Activated CD4-positive, alpha-beta T cell treated with anti-CD3 and anti-CD28 coated beads, Interleukin-2, amount 10 ng/mL, durations not matched to agents 7 days and 5 days (primary cell): ENCODE measurements around the gene ASXL2. TPM values are rescaled to one million over a fixed set of nuclear protein-coding genes. Genes with fewer than 3 reads are reported as not detected.
"Not testable (repeated sequence)": the region's sequence is repeated elsewhere in the genome, so short reads cannot be mapped to it uniquely, and the experiment has no call there.

ENCODE experiments used
- CTCF ChIA-PET: fragments of 350-600 bp; sonication (Branson Sonifier 250); formaldehyde crosslinking; loops from one replicate; lab custom pipeline; 2021; ENCODE audit warnings: antibody characterized with exemption; lab: Charles Lee
- POLR2A ChIA-PET: fragments of 350-600 bp; sonication (Branson Sonifier 250); formaldehyde crosslinking; loops from one replicate; lab custom pipeline; 2021; ENCODE audit warnings: antibody characterized with exemption; lab: Charles Lee
- DNase-seq: peaks from one replicate; pipeline ENCODE4 v3.0.0-alpha.2; 2020
- H3K27ac Mint-ChIP-seq: one replicate; pipeline ENCODE4 v1.8.0; 2021; ENCODE audit warnings: mild to moderate bottlenecking, moderate library complexity, mixed read lengths
- H3K27me3 Mint-ChIP-seq: one replicate; pipeline ENCODE4 v1.8.0; 2021; ENCODE audit warnings: mixed read lengths
- H3K36me3 Mint-ChIP-seq: one replicate; pipeline ENCODE4 v1.8.0; 2021; ENCODE audit warnings: low read depth, mixed read lengths
- H3K4me1 Mint-ChIP-seq: one replicate; pipeline ENCODE4 v1.8.0; 2021; ENCODE audit warnings: mixed read lengths
- H3K4me3 Mint-ChIP-seq: one replicate; pipeline ENCODE4 v1.8.0; 2021; ENCODE audit warnings: mild to moderate bottlenecking, moderate library complexity, mixed read lengths
- H3K9me3 Mint-ChIP-seq: one replicate; pipeline ENCODE4 v1.8.0; 2021; ENCODE audit warnings: mixed read lengths
- total RNA-seq, 2 experiments: library from RNA; stranded (reverse); gene quantifications; one replicate each; pipeline ENCODE4 v1.2.3, GENCODE V29; 2021

The ASXL2 gene
- total RNA-seq, 2 experiments from 2014 or later: 39.3 to 44.4 TPM

DNA sequence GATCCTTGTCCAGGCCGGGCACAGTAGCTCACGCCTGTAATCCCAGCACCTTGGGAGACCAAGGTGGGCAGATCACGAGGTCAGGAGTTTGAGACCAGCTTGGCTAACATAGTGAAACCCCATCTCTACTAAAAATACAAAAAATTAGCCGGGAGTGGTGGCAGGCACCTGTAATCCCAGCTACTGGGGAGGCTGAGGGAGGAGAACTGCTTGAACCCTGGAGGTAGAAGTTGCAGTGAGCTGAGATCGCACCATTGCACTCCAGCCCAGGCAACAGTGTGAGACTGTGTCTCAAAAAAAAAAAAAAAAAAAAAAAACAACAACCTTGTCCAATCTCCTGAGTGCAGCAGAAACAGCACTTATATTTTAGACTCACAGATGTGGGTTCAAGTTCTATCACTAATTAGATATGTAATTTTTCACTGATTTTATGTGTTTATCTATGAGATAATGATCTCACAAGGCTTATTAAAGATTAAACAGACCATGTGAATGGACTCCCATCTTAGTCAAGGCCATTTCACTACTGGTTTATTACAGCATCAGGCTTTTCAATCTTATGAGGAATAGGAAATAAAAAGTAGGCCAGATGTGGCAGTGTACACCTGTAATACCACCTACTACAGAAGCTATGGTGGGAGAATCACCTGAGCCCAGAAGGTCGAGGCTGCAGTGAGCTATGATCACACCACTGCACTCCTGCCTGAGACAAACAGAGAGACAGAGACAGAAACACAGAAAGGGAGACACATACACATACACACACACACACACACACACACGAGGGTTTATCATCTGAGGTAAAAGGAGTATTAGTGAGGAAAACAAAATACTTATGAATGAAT lies 49.5 kb downstream of the ASXL2 start:
- H3K4me3 Mint-ChIP-seq, DNase-seq, POLR2A ChIA-PET, H3K27ac Mint-ChIP-seq, H3K27me3 Mint-ChIP-seq, H3K9me3 Mint-ChIP-seq: not testable (repeated sequence)
- Mint-ChIP-seq H3K4me1 (peaks cover 61% of the 10 kb centered on the region), H3K36me3 (peaks cover 41% of the 10 kb centered on the region)
- CTCF ChIA-PET: interaction anchor here (0.6 to 1.6 kb wide), 3 partner anchors 11 to 33 kb away, joined by 3 to 5 read pairs (median 3); no protein-coding TSS in a partner anchor

DNA sequence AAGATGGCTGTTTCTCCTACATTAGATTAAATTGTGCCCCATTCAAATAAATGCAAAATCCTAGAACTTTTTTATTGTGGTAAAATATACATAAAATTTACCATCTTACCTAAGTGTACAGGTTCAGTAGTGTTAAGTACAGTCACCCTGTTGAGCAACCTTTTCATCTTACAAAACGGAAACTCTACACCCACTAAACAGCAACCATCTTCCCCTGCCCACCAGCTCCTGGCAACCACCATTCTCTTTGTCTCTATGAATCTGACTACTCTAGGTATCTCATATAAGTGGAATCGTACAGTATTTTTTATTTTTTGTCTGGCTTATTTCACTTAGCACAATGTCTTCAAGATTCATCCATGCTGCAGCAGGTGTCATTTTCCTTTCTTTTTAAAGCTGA lies 53.0 kb downstream of the ASXL2 start:
- CTCF ChIA-PET: interaction anchor here (1.0 to 1.1 kb wide), 2 partner anchors 14 to 21 kb away, joined by 3 read pairs; no protein-coding TSS in a partner anchor
- peak overlapping the region; percentile 31 for H3K27ac Mint-ChIP-seq
- H3K4me3 Mint-ChIP-seq: no peak overlapping the region
- no peaks in the 10 kb centered on the region for H3K27me3 Mint-ChIP-seq
- H3K9me3 Mint-ChIP-seq: no peaks in the 10 kb centered on the region
- POLR2A ChIA-PET: no interaction called here
- peak; percentile 47 for DNase-seq
- peaks cover 60% of the 10 kb centered on the region for H3K4me1 Mint-ChIP-seq
- H3K36me3 Mint-ChIP-seq: peaks cover 33% of the 10 kb centered on the region

DNA sequence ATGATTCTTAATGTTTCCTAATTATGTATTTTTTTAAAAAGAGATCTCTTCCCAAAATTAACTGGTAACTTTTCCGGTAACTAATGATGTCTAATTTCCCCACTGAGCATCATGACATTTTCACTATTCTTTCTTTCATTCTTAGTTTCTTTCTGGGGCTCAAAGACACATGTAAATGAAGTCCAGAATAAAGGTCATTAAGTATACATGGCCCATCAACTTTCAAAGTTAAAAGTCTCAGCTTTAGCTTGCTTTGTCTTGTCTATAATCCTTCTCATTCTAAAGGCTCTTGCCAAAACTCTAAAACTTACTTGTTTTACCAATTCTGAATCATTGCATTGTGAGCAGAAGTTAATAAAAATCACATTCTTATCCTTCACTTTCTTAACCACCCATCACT lies 53.6 kb downstream of the ASXL2 start:
- Mint-ChIP-seq H3K36me3 (peaks cover 29% of the 10 kb centered on the region), H3K27me3 (no peaks in the 10 kb centered on the region), H3K4me1 (peaks cover 56% of the 10 kb centered on the region), H3K4me3 (no peak overlapping the region), H3K27ac (no peak overlapping the region), H3K9me3 (no peaks in the 10 kb centered on the region)
- CTCF ChIA-PET: interaction anchor here (0.8 to 1.1 kb wide), 4 partner anchors 14 to 31 kb away, joined by 3 read pairs; no protein-coding TSS in a partner anchor
- POLR2A ChIA-PET: no interaction called here
- DNase-seq: no peak

DNA sequence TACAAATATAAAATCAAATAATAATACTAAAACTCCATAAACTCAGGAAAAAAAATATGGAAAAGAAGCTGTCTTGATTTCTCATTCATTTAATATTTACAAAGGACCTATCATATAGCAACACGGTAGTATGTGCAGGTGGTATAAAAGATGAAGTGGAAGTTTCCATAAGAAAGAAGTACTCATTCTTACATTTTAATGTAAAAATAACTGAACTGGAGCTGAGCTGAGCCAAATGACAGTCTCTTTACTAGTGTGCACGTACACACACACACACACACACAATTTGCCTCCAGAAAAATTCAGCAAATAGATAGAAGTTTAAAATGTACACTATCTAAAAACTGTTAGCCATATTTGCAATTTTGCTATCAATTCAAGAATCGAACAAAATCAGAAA lies 54.1 kb downstream of the ASXL2 start:
- no peak overlapping the region for H3K4me3 Mint-ChIP-seq
- DNase-seq: no peak
- CTCF ChIA-PET: interaction anchor here (0.6 to 1.0 kb wide), 4 partner anchors 13 to 31 kb away, joined by 3 read pairs; no protein-coding TSS in a partner anchor
- POLR2A ChIA-PET: no interaction called here
- H3K9me3 Mint-ChIP-seq: no peaks in the 10 kb centered on the region
- peaks cover 32% of the 10 kb centered on the region for H3K36me3 Mint-ChIP-seq
- no peak overlapping the region for H3K27ac Mint-ChIP-seq
- H3K4me1 Mint-ChIP-seq: peaks cover 56% of the 10 kb centered on the region
- H3K27me3 Mint-ChIP-seq: no peaks in the 10 kb centered on the region

DNA sequence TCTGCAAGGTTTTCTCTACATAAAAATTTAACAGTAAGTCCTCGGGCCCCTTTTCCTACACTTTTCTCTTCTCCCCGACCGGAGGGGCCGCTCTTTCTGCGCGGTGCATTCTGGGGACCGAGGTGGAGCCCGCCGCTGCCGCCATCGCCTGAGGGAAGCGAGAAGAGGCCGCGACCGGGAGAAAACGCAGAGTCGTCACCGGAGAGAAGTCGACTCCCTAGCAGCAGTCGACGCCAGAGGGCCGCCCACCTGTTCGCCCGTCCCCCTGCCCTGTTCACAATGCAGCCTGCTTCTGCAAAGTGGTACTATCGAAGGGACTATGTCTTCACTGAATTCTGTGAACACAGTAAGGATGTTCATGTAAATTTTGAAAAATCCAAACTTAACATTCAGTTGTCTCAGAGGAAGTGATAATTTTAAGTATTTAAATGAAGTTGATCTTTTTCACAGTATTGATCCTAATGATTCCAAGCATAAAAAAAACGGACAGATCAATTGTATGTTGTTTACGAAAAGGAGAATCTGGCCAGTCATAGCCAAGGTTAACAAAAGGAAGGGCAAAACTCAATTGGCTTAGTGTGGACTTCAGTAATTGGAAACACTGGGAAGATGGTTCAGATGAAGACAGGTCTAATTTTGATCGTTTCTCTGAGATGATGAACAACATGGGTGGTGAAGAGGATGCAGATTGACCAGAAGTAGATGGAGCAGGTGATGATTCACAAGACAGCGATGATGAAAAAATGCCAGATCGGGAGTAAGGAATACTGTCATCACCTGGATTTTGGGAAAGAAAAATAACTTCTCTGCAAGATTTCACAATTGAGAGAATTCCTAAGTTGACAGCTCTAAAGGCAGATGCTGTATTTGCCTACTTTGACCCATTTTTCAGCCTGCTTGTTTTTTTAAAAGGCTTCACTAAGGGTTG lies 55.8 kb downstream of the ASXL2 start:
- Mint-ChIP-seq H3K27ac (peak overlapping the region; percentile 78), H3K4me1 (peaks cover 56% of the 10 kb centered on the region), H3K27me3 (no peaks in the 10 kb centered on the region), H3K9me3 (no peaks in the 10 kb centered on the region), H3K36me3 (peaks cover 32% of the 10 kb centered on the region), H3K4me3 (peak overlapping the region; percentile 66)
- DNase-seq: peak; percentile 44
- CTCF ChIA-PET: interaction anchor here (0.7 kb wide), 1 partner anchor 11 kb away, joined by 7 read pairs; no protein-coding TSS in a partner anchor
- POLR2A ChIA-PET: no interaction called here

DNA sequence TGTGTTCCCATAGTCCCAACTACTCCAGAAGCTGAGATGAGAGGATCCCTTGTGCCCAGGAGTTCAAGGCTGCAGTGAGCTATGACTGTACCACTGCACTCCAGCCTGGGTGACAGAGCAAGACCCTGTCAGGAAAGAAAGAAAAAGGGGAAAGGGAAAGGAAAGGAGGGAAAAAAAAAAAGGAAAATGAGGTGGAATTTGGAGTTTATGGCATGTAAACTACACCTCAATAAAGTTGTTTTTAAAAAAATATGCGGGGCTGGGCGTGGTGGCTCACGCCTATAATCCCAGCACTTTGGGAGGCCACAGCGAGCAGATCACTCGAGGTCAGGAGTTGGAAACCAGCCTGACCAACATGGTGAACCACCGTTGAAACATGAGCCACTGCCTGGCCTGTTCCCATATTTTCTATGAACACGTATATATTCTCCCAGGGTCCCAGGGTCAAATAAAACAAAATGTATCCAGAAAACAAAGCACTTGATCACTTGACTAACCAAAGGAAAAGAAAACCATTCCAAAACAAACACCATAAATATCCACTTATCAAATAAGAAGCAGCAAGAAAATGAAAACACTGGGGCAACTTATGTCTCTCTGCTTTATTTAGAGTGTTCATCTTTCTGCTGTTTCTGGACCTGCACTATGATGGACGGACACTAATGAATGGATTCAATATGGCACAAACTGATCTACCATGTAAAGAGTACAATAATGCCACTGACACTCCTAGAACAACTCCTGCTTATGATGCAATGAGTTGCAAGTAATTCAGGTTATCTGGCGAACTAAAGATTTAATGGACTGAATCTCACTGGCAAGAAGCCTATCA lies 56.8 kb downstream of the ASXL2 start:
- H3K36me3 Mint-ChIP-seq: peaks cover 34% of the 10 kb centered on the region
- CTCF ChIA-PET: interaction anchor here (1.8 kb wide), 1 partner anchor 19 kb away, joined by 3 read pairs; no protein-coding TSS in a partner anchor
- H3K27ac Mint-ChIP-seq: no peak overlapping the region
- H3K9me3 Mint-ChIP-seq: no peaks in the 10 kb centered on the region
- no peak for DNase-seq
- POLR2A ChIA-PET: no interaction called here
- H3K4me1 Mint-ChIP-seq: peaks cover 66% of the 10 kb centered on the region
- no peaks in the 10 kb centered on the region for H3K27me3 Mint-ChIP-seq
- peak overlapping the region; percentile 66 for H3K4me3 Mint-ChIP-seq

DNA sequence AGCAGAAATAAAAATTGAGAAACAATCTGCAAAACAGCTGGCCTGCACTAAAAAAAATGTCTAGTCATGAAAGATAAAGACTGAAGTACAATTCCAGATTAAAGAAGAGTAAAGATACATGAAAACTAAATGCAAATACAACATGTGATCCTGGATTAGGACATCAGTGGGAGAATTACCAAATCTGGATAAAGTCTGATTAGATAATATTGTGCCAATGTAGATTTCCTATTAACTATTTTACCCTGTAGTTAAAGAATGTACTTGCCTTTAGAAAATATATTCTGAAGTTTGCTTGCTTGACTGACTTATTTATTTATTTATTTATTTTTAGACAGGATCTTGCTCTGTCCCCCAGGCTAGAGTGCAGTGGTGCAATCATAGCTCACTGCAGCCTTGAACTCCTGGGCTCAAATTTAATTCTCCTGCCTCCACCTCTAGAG lies 58.7 kb downstream of the ASXL2 start:
- Mint-ChIP-seq H3K4me1 (peaks cover 57% of the 10 kb centered on the region), H3K27ac (no peak overlapping the region), H3K4me3 (no peak overlapping the region), H3K27me3 (no peaks in the 10 kb centered on the region), H3K36me3 (peaks cover 41% of the 10 kb centered on the region), H3K9me3 (no peaks in the 10 kb centered on the region)
- ChIA-PET POLR2A (no interaction called here), CTCF (interaction anchor here (0.6 to 1.8 kb wide), 3 partner anchors 12 to 232 kb away, joined by 3 to 4 read pairs (median 3); no protein-coding TSS in a partner anchor)
- no peak for DNase-seq

DNA sequence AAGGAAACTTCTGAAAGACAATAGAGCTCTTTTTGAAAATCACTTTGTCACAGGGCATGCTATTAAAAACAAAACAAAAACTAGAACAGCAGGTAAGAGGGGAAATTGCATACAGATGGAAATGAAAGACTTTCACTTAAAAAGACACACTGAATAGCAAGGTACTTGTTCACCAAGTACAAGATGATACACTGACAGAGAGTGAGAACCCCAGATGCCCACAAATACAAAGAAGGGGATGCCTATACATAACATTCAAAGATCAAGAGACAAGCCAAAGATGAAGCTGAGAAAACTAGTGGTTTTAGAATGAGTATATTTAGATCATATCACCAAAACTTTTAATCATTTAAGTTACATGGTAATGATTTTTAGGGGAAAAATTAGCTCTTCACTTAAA lies 60.7 kb downstream of the ASXL2 start:
- no peak for DNase-seq
- Mint-ChIP-seq H3K36me3 (peaks cover 37% of the 10 kb centered on the region), H3K4me3 (peak overlapping the region; percentile 6), H3K27me3 (no peaks in the 10 kb centered on the region), H3K4me1 (peaks cover 52% of the 10 kb centered on the region), H3K9me3 (no peaks in the 10 kb centered on the region), H3K27ac (peak overlapping the region; percentile 34)
- ChIA-PET POLR2A (interaction anchor here (0.6 to 1.1 kb wide), 3 partner anchors 15 to 73 kb away, joined by 3 to 4 read pairs (median 3); no protein-coding TSS in a partner anchor), CTCF (interaction anchor here (1.0 to 1.5 kb wide), 4 partner anchors 9 to 20 kb away, joined by 3 to 5 read pairs (median 4); no protein-coding TSS in a partner anchor)

DNA sequence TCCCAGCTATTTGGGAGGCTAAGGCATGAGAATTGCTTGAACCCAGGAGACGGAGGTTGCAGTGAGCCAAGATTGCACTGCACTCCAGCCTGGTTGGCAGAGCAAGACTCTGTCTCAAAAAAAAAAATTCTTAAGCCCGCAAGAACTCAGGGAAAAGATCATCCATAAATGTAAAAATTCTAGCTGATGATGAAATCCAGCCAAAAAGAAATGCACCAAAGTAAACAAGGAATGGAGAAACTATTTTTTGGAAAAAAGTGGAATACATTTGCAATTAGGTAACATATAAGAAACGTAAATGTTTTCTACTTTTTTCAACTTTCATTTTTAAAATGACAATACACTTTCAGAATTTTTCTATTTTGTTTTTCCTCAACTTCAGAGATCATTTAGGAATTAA lies 61.3 kb downstream of the ASXL2 start:
- H3K27ac Mint-ChIP-seq: peak overlapping the region; percentile 34
- no peak overlapping the region for H3K4me3 Mint-ChIP-seq
- no peak for DNase-seq
- H3K9me3 Mint-ChIP-seq: no peaks in the 10 kb centered on the region
- peaks cover 48% of the 10 kb centered on the region for H3K4me1 Mint-ChIP-seq
- ChIA-PET POLR2A (interaction anchor here (0.6 to 1.1 kb wide), 3 partner anchors 14 to 73 kb away, joined by 3 to 4 read pairs (median 3); no protein-coding TSS in a partner anchor), CTCF (interaction anchor here (1.4 kb wide), 2 partner anchors 11 to 13 kb away, joined by 5 read pairs; no protein-coding TSS in a partner anchor)
- H3K27me3 Mint-ChIP-seq: no peaks in the 10 kb centered on the region
- H3K36me3 Mint-ChIP-seq: peaks cover 33% of the 10 kb centered on the region

DNA sequence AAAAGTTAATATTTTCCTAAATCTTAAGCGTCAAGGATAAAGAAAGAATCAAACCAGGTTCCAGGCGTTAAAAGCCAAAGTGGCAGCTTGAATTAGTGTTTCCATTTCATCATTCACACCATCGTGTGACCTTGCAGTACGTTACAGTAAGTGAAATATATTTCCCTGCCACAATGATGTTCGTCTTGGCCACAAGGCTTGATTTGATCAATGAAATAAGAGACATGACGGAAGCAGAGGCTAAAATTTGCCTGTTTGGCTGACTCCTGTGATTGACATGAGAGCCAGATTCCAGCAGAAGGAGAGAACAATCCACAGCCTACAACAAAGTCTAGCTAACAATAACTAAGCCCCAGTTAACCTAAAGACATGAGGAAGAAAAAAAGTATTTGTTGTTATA lies 62.0 kb downstream of the ASXL2 start:
- ChIA-PET POLR2A (no interaction called here), CTCF (interaction anchor here (0.6 kb wide), 1 partner anchor 41 kb away, joined by 3 read pairs; no protein-coding TSS in a partner anchor)
- H3K36me3 Mint-ChIP-seq: peaks cover 28% of the 10 kb centered on the region
- peaks cover 42% of the 10 kb centered on the region for H3K4me1 Mint-ChIP-seq
- H3K9me3 Mint-ChIP-seq: no peaks in the 10 kb centered on the region
- DNase-seq: no peak
- H3K27me3 Mint-ChIP-seq: no peaks in the 10 kb centered on the region
- no peak overlapping the region for H3K27ac Mint-ChIP-seq
- H3K4me3 Mint-ChIP-seq: no peak overlapping the region

DNA sequence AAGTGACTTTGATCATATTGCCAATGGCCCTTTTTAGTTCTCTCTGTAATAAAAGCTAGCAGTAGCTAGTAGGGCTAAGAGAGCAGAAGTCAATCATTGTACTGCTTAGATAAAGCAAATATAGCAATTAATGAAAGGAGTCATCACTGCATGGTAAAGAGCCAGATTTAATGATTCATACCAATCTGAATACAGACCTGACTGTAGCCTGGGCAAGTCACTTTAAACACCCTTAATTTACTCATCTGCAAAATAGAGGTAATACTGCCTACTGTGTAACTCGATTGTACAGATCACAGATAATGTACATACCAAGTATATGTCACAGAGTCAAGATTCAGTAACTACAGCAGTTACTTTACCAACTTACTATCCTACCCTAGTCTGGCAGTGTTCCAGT lies 63.6 kb downstream of the ASXL2 start:
- peaks cover 46% of the 10 kb centered on the region for H3K4me1 Mint-ChIP-seq

More for the DNA sequence above, 63.6 kb downstream of the ASXL2 start:
- H3K27ac Mint-ChIP-seq: no peak overlapping the region
- H3K36me3 Mint-ChIP-seq: peaks cover 34% of the 10 kb centered on the region
- H3K27me3 Mint-ChIP-seq: no peaks in the 10 kb centered on the region
- POLR2A ChIA-PET: no interaction called here
- CTCF ChIA-PET: interaction anchor here (1.3 kb wide), 1 partner anchor 11 kb away, joined by 3 read pairs; no protein-coding TSS in a partner anchor
- no peaks in the 10 kb centered on the region for H3K9me3 Mint-ChIP-seq
- no peak for DNase-seq
- H3K4me3 Mint-ChIP-seq: no peak overlapping the region
